ENCODE results near the gene QKI.
"Not testable (repeated sequence)": the region's sequence is repeated elsewhere in the genome, so short reads cannot be mapped to it uniquely, and the experiment has no call there.

The QKI gene

GRCh38 chr6:163579880-163580295 lies 165.4 kb downstream of the QKI start:
- peak; percentile 19 for DNase-seq (ENCODE audit: low read depth)

- no peak for DNase-seq (ENCODE audit: low read depth)
These were observed 166.0 kb downstream of the QKI start for GRCh38 chr6:163580311-163581030.

- peak; percentile 7 for DNase-seq (ENCODE audit: low read depth)
These were observed 169.0 kb downstream of the QKI start for GRCh38 chr6:163583558-163583957.

GRCh38 chr6:163585932-163586437 lies 171.5 kb downstream of the QKI start:
- peak; percentile 79 for DNase-seq (ENCODE audit: low read depth)

- DNase-seq (ENCODE audit: low read depth), result no peak
These were observed 172.4 kb downstream of the QKI start for GRCh38 chr6:163586888-163587287.

- DNase-seq (ENCODE audit: low read depth), result peak; percentile 26
These were observed 173.9 kb downstream of the QKI start for GRCh38 chr6:163588220-163588919.

GRCh38 chr6:163589387-163589786 lies 174.9 kb downstream of the QKI start:
- no peak for DNase-seq (ENCODE audit: low read depth)

GRCh38 chr6:163590132-163590531 lies 175.6 kb downstream of the QKI start:
- not testable (repeated sequence) for DNase-seq (ENCODE audit: low read depth)

GRCh38 chr6:163592872-163593271 lies 178.4 kb downstream of the QKI start:
- DNase-seq (ENCODE audit: low read depth), result no peak

- no peak for DNase-seq (ENCODE audit: low read depth)
These were observed 181.7 kb downstream of the QKI start for GRCh38 chr6:163596174-163596573.

- no peak for DNase-seq (ENCODE audit: low read depth)
These were observed 184.6 kb downstream of the QKI start for GRCh38 chr6:163599136-163599535.

- no peak for DNase-seq (ENCODE audit: low read depth)
These were observed 185.2 kb downstream of the QKI start for GRCh38 chr6:163599684-163600083.

- DNase-seq (ENCODE audit: low read depth), result no peak
These were observed 185.8 kb downstream of the QKI start for GRCh38 chr6:163600331-163600730.

GRCh38 chr6:163600781-163601180 lies 186.3 kb downstream of the QKI start:
- no peak for DNase-seq (ENCODE audit: low read depth)

GRCh38 chr6:163602851-163603250 lies 188.3 kb downstream of the QKI start:
- no peak for DNase-seq (ENCODE audit: low read depth)

GRCh38 chr6:163603395-163603794 lies 188.9 kb downstream of the QKI start:
- DNase-seq (ENCODE audit: low read depth), result no peak

- no peak for DNase-seq (ENCODE audit: low read depth)
These were observed 191.0 kb downstream of the QKI start for GRCh38 chr6:163605385-163606097.

GRCh38 chr6:163607792-163608191 lies 193.3 kb downstream of the QKI start:
- no peak for DNase-seq (ENCODE audit: low read depth)

GRCh38 chr6:163608204-163608644 lies 193.7 kb downstream of the QKI start:
- no peak for DNase-seq (ENCODE audit: low read depth)

- DNase-seq (ENCODE audit: low read depth), result no peak
These were observed 197.7 kb downstream of the QKI start for GRCh38 chr6:163612200-163612599.

GRCh38 chr6:163613025-163613424 lies 198.5 kb downstream of the QKI start:
- no peak for DNase-seq (ENCODE audit: low read depth)

GRCh38 chr6:163613668-163614067 lies 199.2 kb downstream of the QKI start:
- DNase-seq (ENCODE audit: low read depth), result no peak

GRCh38 chr6:163616452-163616851 lies 201.9 kb downstream of the QKI start:
- no peak for DNase-seq (ENCODE audit: low read depth)

Measured in amniotic epithelial cell (primary cell).